Measurements from ENCODE around the gene LZTS3. TPM values are rescaled to one million over a fixed set of nuclear protein-coding genes. Genes with fewer than 3 reads are reported as not detected.
A peak's percentile ranks its signal among the peaks of the same experiment; 100 is the strongest.

The LZTS3 gene
- polyA plus RNA-seq, 2 of the 4 experiments (the other 2 are of a cell fraction) = 3.8 TPM

DNA sequence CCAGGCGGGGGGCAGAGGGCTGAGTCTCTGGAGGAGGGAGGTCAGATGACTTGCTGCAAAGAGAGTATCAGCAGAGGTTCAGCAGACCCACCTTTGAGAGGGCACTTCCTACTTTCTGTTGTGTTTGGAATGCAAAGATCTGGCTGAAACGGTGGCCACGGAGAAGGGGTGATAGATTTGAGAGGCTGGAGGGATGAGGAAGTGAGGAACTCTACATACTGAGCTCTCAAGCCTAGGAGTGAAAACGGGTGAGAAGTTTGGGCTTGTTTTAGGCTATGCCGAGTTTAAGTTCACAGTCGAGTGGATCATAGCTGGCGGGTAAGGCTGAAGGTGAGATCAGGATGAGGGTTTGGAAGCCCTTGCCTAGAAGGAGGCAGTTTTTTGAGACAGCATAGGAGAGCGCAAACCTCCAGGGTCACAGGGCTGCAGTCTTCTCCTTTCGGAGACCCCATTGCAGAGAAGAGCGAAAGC, 35.5 kb upstream of the LZTS3 start:
- Histone ChIP-seq H3K27ac (peak overlapping the region; percentile 90 to 93), H3K4me3 (peak overlapping the region; percentile 84), H3K9me3 (no peaks in the 10 kb centered on the region), H3K4me1 (peaks cover 17% of the 10 kb centered on the region), H3K4me2 (peak overlapping the region; percentile 95)
- DNase-seq (ENCODE audit: low read depth in 1 of 2, low spot score in 1 of 2) = no peak
- no peak for FAIRE-seq
- peak; percentile 14 to 26; a peak in 4 of 6 replicates for ATAC-seq
- WGBS (ENCODE audit: missing lambda C conversion rate) = 10% methylated on average over 10 of the region's 10 CpGs
- TF ChIP-seq, protein P1, sequence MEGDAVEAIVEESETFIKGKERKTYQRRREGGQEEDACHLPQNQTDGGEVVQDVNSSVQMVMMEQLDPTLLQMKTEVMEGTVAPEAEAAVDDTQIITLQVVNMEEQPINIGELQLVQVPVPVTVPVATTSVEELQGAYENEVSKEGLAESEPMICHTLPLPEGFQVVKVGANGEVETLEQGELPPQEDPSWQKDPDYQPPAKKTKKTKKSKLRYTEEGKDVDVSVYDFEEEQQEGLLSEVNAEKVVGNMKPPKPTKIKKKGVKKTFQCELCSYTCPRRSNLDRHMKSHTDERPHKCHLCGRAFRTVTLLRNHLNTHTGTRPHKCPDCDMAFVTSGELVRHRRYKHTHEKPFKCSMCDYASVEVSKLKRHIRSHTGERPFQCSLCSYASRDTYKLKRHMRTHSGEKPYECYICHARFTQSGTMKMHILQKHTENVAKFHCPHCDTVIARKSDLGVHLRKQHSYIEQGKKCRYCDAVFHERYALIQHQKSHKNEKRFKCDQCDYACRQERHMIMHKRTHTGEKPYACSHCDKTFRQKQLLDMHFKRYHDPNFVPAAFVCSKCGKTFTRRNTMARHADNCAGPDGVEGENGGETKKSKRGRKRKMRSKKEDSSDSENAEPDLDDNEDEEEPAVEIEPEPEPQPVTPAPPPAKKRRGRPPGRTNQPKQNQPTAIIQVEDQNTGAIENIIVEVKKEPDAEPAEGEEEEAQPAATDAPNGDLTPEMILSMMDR (IDR thresholded peaks at IDR 0.05) = no peak
- TF ChIP-seq SMC3 (IDR thresholded peaks at IDR 0.05) (no peak), FOSB (CRISPR knock-in tag; IDR thresholded peaks at IDR 0.05) (no peak), CHD4 (IDR thresholded peaks at IDR 0.05; ENCODE audit: borderline replicate concordance) (no peak), HOXB5 (CRISPR knock-in tag; IDR thresholded peaks at IDR 0.05) (no peak), ZSCAN20 (CRISPR knock-in tag; IDR thresholded peaks at IDR 0.05) (no peak), HEYL (CRISPR knock-in tag; IDR thresholded peaks at IDR 0.05) (no peak), MAZ (IDR thresholded peaks at IDR 0.05; ENCODE audit: borderline replicate concordance, low read depth, low read length) (no peak), EHMT2 (IDR thresholded peaks at IDR 0.05; ENCODE audit: low read depth) (no peak), CBX8 (IDR thresholded peaks at IDR 0.05) (no peak), ZFP36 (IDR thresholded peaks at IDR 0.05; ENCODE audit: borderline replicate concordance, partially characterized antibody) (no peak), KDM1A (IDR thresholded peaks at IDR 0.05; ENCODE audit: low read depth) (no peak), RCOR1 (IDR thresholded peaks at IDR 0.05; ENCODE audit: low read depth, low read length) (no peak)
- TF ChIP-seq, protein P2, sequence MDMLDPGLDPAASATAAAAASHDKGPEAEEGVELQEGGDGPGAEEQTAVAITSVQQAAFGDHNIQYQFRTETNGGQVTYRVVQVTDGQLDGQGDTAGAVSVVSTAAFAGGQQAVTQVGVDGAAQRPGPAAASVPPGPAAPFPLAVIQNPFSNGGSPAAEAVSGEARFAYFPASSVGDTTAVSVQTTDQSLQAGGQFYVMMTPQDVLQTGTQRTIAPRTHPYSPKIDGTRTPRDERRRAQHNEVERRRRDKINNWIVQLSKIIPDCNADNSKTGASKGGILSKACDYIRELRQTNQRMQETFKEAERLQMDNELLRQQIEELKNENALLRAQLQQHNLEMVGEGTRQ (IDR thresholded peaks at IDR 0.05) = no peak
- ChIA-PET CTCF (interaction anchor here (0.5 to 8.6 kb wide), 6 partner anchors 12 to 106 kb away, joined by 3 to 79 read pairs (median 3); no protein-coding TSS in a partner anchor), POLR2A (interaction anchor here (0.6 to 1.4 kb wide), 4 partner anchors 9 to 104 kb away, joined by 3 to 4 read pairs (median 3); partner anchors contain the start of gene SLC4A11)

DNA sequence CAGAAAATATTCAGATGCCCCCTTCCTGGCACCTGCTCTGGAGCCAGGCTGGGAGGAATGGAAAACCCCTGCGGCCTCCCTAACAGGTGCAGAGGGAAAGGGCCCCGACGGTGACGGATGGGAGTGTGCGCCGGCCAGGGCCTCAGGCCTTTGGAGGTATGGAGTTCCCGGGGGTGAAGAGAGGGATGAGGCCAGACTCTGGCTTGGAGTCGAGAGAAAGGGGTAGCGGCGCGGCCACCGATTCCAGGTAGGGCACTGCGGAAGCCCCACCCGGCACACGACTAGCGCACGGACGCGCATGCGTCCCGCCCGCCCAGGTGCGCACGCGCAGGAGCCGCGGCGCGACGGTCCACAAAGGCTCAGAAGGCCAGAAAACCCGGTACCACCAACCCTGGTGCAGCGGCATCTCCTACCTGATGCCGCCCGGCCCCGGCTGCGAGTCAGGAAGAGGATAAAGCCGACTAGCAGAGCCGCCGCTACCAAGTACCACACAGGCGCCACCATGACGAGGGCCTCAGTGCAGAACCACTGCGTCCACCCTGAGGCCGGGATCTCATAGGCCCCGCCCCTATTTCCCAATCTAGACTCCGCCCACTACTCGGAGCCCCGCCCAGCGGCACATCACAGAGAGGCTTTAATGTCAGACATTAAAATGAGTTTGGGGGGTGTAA, 30.9 kb upstream of the LZTS3 start, which contains the start of gene DDRGK1:
TSS of gene DDRGK1 (minus strand) at position 559 of the 671 bp plus-strand sequence. CDS start at position 504, 55 bp downstream.
- WGBS (ENCODE audit: missing lambda C conversion rate) = 3% methylated on average over 21 of the region's 48 CpGs
- no peak for FAIRE-seq
- TF ChIP-seq, protein P3, sequence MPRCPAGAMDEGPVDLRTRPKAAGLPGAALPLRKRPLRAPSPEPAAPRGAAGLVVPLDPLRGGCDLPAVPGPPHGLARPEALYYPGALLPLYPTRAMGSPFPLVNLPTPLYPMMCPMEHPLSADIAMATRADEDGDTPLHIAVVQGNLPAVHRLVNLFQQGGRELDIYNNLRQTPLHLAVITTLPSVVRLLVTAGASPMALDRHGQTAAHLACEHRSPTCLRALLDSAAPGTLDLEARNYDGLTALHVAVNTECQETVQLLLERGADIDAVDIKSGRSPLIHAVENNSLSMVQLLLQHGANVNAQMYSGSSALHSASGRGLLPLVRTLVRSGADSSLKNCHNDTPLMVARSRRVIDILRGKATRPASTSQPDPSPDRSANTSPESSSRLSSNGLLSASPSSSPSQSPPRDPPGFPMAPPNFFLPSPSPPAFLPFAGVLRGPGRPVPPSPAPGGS (IDR thresholded peaks at IDR 0.05) = peak; percentile 94
- TF ChIP-seq FOSB (CRISPR knock-in tag; IDR thresholded peaks at IDR 0.05) = no peak
- no peak for TF ChIP-seq HOXA7 (CRISPR knock-in tag; IDR thresholded peaks at IDR 0.05)
- 0 out of 2 replicates have a peak, but pooled peaks have one; percentile 17 for TF ChIP-seq KDM5A (IDR thresholded peaks at IDR 0.05)
- peak; percentile 9; the same call in 1 of the 2 replicates for TF ChIP-seq TFCP2L1 (CRISPR knock-in tag; IDR thresholded peaks at IDR 0.05)
- no peak for TF ChIP-seq JUNB (IDR thresholded peaks at IDR 0.05)
- TF ChIP-seq, protein P4, sequence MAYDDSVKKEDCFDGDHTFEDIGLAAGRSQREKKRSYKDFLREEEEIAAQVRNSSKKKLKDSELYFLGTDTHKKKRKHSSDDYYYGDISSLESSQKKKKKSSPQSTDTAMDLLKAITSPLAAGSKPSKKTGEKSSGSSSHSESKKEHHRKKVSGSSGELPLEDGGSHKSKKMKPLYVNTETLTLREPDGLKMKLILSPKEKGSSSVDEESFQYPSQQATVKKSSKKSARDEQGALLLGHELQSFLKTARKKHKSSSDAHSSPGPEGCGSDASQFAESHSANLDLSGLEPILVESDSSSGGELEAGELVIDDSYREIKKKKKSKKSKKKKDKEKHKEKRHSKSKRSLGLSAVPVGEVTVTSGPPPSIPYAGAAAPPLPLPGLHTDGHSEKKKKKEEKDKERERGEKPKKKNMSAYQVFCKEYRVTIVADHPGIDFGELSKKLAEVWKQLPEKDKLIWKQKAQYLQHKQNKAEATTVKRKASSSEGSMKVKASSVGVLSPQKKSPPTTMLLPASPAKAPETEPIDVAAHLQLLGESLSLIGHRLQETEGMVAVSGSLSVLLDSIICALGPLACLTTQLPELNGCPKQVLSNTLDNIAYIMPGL (CRISPR knock-in tag; IDR thresholded peaks at IDR 0.05; ENCODE audit: borderline replicate concordance) = peak; percentile 20; the same call in 1 of the 2 replicates
- TF ChIP-seq EP300 (IDR thresholded peaks at IDR 0.05) = no peak
- no peak for TF ChIP-seq ZSCAN20 (CRISPR knock-in tag; IDR thresholded peaks at IDR 0.05)
- TF ChIP-seq CEBPB (IDR thresholded peaks at IDR 0.05) = peak; percentile 89 to 98
- TF ChIP-seq, protein P5, sequence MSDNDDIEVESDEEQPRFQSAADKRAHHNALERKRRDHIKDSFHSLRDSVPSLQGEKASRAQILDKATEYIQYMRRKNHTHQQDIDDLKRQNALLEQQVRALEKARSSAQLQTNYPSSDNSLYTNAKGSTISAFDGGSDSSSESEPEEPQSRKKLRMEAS (IDR thresholded peaks at IDR 0.05) = peak; percentile 77; the same call in 1 of the 2 replicates
- TF ChIP-seq, protein P6, sequence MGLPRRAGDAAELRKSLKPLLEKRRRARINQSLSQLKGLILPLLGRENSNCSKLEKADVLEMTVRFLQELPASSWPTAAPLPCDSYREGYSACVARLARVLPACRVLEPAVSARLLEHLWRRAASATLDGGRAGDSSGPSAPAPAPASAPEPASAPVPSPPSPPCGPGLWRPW (IDR thresholded peaks at IDR 0.05) = no peak
- TF ChIP-seq PHF8 (IDR thresholded peaks at IDR 0.05; ENCODE audit: borderline replicate concordance, low read depth) = peak; percentile 91
- TF ChIP-seq POLR2A (IDR thresholded peaks at IDR 0.05; ENCODE audit: low read length) = peak; percentile 83
- TF ChIP-seq RNF2 (IDR thresholded peaks at IDR 0.05; ENCODE audit: borderline replicate concordance, low read depth) = no peak
- TF ChIP-seq JUN (IDR thresholded peaks at IDR 0.05) = peak; percentile 78 to 94
- 0 out of 2 replicates have a peak, but pooled peaks have one; percentile 51 for TF ChIP-seq TP53 (CRISPR knock-in tag; IDR thresholded peaks at IDR 0.05)
- TF ChIP-seq HOXB5 (CRISPR knock-in tag; IDR thresholded peaks at IDR 0.05) = 0 out of 2 replicates have a peak, but pooled peaks have one; percentile 9
- ChIA-PET POLR2A (interaction anchor here (1.1 kb wide), 1 partner anchor 23 kb away, joined by 4 read pairs; no protein-coding TSS in a partner anchor), CTCF (interaction anchor here (1.1 to 1.3 kb wide), 2 partner anchors 12 to 15 kb away, joined by 3 read pairs; no protein-coding TSS in a partner anchor)
- Histone ChIP-seq H3K4me3 (peak within 1 kb of the TSS; percentile 86), H3K4me1 (peaks cover 15% of the 10 kb centered on the region), H3K4me2 (peak within 1 kb of the TSS; percentile 96), H3K9me3 (no peaks in the 10 kb centered on the region), H3K27ac (peak within 1 kb of the TSS; percentile 94)
- ATAC-seq = peak; percentile 89
- DNase-seq (ENCODE audit: low read depth in 1 of 2, low spot score in 1 of 2) = peak; percentile 88 to 91

Measured in A549 (cell line).